HG03097 (cell line): Measurements from ENCODE around the gene SYNPR.

ENCODE experiments used
- ATAC-seq: cut with Tn5 transposase; IDR thresholded peaks from one replicate; pipeline ENCODE4 v1.9.1; 2021; ENCODE audit not compliant: unreplicated experiment, low FRiP score

SYNPR gene

GRCh38 chr3:63523100-63523499, 245.0 kb downstream of the SYNPR start:
- ATAC-seq: no peak

- ATAC-seq: no peak
Measured at GRCh38 chr3:63528325-63529000, 250.4 kb downstream of the SYNPR start.

GRCh38 chr3:63532521-63532920, 254.4 kb downstream of the SYNPR start:
- no peak for ATAC-seq

GRCh38 chr3:63538919-63539318, 260.8 kb downstream of the SYNPR start:
- no peak for ATAC-seq

- no peak for ATAC-seq
Measured at GRCh38 chr3:63555767-63556166, 277.7 kb downstream of the SYNPR start.

- ATAC-seq: no peak
Measured at GRCh38 chr3:63556401-63556800, 278.3 kb downstream of the SYNPR start.

GRCh38 chr3:63557912-63558311, 279.8 kb downstream of the SYNPR start:
- peak; percentile 83 for ATAC-seq

- ATAC-seq: no peak
Measured at GRCh38 chr3:63559884-63560283, 281.8 kb downstream of the SYNPR start.

GRCh38 chr3:63561879-63562278, 283.8 kb downstream of the SYNPR start:
- no peak for ATAC-seq

GRCh38 chr3:63562323-63562722, 284.2 kb downstream of the SYNPR start:
- ATAC-seq: no peak

- ATAC-seq: no peak
Measured at GRCh38 chr3:63563572-63563971, 285.5 kb downstream of the SYNPR start.

- no peak for ATAC-seq
Measured at GRCh38 chr3:63565220-63565619, 287.1 kb downstream of the SYNPR start.

GRCh38 chr3:63571682-63572081, 293.6 kb downstream of the SYNPR start:
- ATAC-seq: no peak

- ATAC-seq: no peak
Measured at GRCh38 chr3:63576846-63577245, 298.7 kb downstream of the SYNPR start.

GRCh38 chr3:63578858-63579257, 300.8 kb downstream of the SYNPR start:
- no peak for ATAC-seq

GRCh38 chr3:63580151-63580550, 302.0 kb downstream of the SYNPR start:
- no peak for ATAC-seq

- no peak for ATAC-seq
Measured at GRCh38 chr3:63582943-63583500, 304.9 kb downstream of the SYNPR start.

- no peak for ATAC-seq
Measured at GRCh38 chr3:63584681-63585080, 306.6 kb downstream of the SYNPR start.

- no peak for ATAC-seq
Measured at GRCh38 chr3:63585927-63586326, 307.8 kb downstream of the SYNPR start.

- no peak for ATAC-seq
Measured at GRCh38 chr3:63588895-63589294, 310.8 kb downstream of the SYNPR start.

- ATAC-seq: no peak
Measured at GRCh38 chr3:63593779-63594178, 315.7 kb downstream of the SYNPR start.

- ATAC-seq: no peak
Measured at GRCh38 chr3:63595221-63595620, 317.1 kb downstream of the SYNPR start.

GRCh38 chr3:63597019-63597418, 318.9 kb downstream of the SYNPR start:
- no peak for ATAC-seq
